ENCODE data around the gene HS3ST5.
"Not testable (repeated sequence)": the region's sequence is repeated elsewhere in the genome, so short reads cannot be mapped to it uniquely, and the experiment has no call there.

Gene HS3ST5

DNA sequence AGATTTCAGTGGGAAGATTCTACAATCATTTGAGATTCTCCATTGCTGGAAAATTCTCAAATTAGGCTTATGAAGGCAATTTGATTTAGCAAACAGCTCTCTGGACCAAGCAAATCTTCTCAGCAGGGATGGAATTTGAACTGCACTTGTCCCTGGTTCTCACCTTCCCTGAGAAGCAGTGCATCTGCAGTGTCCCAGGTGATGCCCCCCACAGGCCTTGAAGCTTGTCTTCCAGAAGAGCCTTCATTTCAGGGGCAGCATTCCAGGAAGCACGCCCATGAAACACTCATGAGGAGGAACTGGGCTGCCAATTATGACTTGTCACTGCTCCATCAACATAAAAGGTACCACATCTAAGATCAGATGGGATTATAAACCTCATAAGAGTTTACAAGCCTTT, 289.0 kb downstream of the HS3ST5 start:
- H3K27me3 Mint-ChIP-seq = peaks cover 9% of the 10 kb centered on the region
- no peaks in the 10 kb centered on the region for H3K4me1 Mint-ChIP-seq
- no peaks in the 10 kb centered on the region for H3K36me3 Mint-ChIP-seq (ENCODE audit: insufficient read depth)
- ATAC-seq (replicated peaks; ENCODE audit: extremely low read depth, poor library complexity, severe bottlenecking) (no peak), DNase-seq (ENCODE audit: low spot score in 2 of 2) (no peak)
- H3K9me3 Mint-ChIP-seq = no peaks in the 10 kb centered on the region
- H3K27ac Mint-ChIP-seq (ENCODE audit: low read depth) = no peak overlapping the region
- no peak overlapping the region for H3K4me3 Mint-ChIP-seq

DNA sequence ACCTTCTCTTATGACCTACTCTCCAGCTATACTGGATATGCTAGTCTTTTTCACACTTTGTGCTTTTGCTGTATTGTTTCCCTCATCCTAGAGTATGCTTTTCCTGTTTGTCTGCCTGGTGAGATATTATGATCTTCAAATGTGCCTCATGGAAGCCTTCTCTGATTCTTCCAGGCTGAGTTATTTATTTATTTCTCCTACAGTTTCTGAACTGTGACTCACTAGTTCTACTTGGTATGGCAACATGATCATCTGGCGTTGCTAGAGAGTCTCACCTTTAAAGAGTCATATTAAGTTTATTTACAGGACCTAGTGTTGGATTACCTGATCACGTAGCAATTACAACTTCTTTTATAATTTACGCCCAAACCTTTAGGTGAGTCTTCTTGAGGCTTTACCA, 290.7 kb downstream of the HS3ST5 start:
- no peaks in the 10 kb centered on the region for H3K36me3 Mint-ChIP-seq (ENCODE audit: insufficient read depth)
- H3K4me3 Mint-ChIP-seq = no peak overlapping the region
- no peak for DNase-seq (ENCODE audit: low spot score in 2 of 2)

DNA sequence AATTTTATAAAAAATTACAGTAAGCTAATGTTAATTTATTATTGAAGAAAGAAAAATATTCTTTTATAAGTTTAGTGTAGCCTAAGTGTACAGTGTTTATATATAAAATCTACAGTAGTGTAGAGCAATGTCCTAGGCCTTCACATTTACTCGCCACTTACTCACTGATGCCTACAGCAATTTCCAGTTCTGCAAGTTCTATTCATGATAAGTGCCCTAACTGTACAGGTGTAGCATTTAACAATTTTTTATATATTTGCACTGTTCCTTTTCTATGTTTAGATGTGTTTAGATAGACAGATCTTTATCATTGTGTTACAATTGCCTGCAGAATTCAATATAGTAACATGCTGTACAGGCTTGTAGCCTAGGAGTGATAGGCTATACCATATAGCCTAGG, 291.8 kb downstream of the HS3ST5 start:
- Mint-ChIP-seq H3K4me3 (no peak overlapping the region), H3K4me1 (no peaks in the 10 kb centered on the region), H3K36me3 (ENCODE audit: insufficient read depth) (no peaks in the 10 kb centered on the region), H3K27ac (ENCODE audit: low read depth) (no peak overlapping the region), H3K9me3 (no peaks in the 10 kb centered on the region), H3K27me3 (peaks cover 9% of the 10 kb centered on the region)
- no peak for ATAC-seq (replicated peaks; ENCODE audit: extremely low read depth, poor library complexity, severe bottlenecking)
- no peak for DNase-seq (ENCODE audit: low spot score in 2 of 2)

More for the DNA sequence above, 290.7 kb downstream of the HS3ST5 start:
- no peak overlapping the region for H3K27ac Mint-ChIP-seq (ENCODE audit: low read depth)
- H3K9me3 Mint-ChIP-seq = no peaks in the 10 kb centered on the region
- ATAC-seq (replicated peaks; ENCODE audit: extremely low read depth, poor library complexity, severe bottlenecking) = no peak
- H3K4me1 Mint-ChIP-seq = no peaks in the 10 kb centered on the region
- H3K27me3 Mint-ChIP-seq = peaks cover 9% of the 10 kb centered on the region

DNA sequence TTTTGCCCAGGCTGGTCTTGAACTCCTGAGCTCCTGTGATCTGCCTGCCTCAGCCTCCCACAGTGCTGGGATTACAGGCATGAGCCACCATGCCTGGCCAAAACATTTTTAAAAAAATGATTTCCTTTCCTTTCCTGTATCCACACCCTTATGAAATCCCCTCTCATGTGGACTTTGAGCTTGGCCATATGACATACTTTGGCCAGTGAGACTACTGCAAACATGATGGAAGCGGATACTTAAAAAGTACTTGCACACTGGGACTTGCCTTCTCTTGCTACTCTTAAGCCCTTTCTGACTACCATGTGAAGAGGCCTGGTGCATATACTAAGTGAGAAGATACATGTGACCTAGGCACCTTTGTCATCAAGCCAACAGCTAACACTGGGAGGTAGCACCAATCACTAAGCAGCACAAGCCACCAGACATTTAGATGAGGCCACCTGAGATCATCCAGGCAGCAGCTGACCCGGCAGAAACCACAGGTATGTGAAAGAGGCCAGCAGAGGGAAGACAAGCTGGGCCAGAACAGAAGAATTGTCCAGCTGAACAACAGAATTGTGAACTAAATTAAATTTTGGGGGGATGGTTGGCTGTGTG, 293.4 kb downstream of the HS3ST5 start:
- H3K36me3 Mint-ChIP-seq (ENCODE audit: insufficient read depth) = no peaks in the 10 kb centered on the region
- no peaks in the 10 kb centered on the region for H3K27me3 Mint-ChIP-seq
- ATAC-seq (replicated peaks; ENCODE audit: extremely low read depth, poor library complexity, severe bottlenecking) (no peak), DNase-seq (ENCODE audit: low spot score in 2 of 2) (no peak)
- H3K4me1 Mint-ChIP-seq = no peaks in the 10 kb centered on the region
- no peak overlapping the region for H3K27ac Mint-ChIP-seq (ENCODE audit: low read depth)
- H3K9me3 Mint-ChIP-seq = no peaks in the 10 kb centered on the region
- H3K4me3 Mint-ChIP-seq = no peak overlapping the region

DNA sequence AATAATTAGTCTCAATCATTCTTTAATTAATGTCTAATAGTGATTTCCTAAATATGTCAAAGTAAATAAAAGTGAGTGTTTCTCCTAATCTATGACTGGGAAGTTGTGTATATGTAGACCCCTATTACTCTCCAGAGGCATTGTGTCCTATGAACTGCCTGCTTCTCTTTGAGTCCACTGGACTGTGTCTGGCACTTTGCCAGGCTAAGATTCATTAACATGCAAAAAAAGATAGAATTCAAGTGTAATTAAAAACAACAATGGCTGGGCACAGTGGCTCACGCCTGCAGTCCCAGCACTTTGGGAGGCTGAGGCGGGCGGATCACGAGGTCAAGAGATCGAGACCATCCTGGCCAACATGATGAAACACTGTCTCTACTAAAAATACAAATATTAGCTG, 298.3 kb downstream of the HS3ST5 start:
- not testable (repeated sequence) for DNase-seq (ENCODE audit: low spot score in 2 of 2); H3K36me3 Mint-ChIP-seq (ENCODE audit: insufficient read depth); H3K27me3 Mint-ChIP-seq; H3K4me3 Mint-ChIP-seq; H3K9me3 Mint-ChIP-seq; ATAC-seq (replicated peaks; ENCODE audit: extremely low read depth, poor library complexity, severe bottlenecking); H3K4me1 Mint-ChIP-seq; H3K27ac Mint-ChIP-seq (ENCODE audit: low read depth)

DNA sequence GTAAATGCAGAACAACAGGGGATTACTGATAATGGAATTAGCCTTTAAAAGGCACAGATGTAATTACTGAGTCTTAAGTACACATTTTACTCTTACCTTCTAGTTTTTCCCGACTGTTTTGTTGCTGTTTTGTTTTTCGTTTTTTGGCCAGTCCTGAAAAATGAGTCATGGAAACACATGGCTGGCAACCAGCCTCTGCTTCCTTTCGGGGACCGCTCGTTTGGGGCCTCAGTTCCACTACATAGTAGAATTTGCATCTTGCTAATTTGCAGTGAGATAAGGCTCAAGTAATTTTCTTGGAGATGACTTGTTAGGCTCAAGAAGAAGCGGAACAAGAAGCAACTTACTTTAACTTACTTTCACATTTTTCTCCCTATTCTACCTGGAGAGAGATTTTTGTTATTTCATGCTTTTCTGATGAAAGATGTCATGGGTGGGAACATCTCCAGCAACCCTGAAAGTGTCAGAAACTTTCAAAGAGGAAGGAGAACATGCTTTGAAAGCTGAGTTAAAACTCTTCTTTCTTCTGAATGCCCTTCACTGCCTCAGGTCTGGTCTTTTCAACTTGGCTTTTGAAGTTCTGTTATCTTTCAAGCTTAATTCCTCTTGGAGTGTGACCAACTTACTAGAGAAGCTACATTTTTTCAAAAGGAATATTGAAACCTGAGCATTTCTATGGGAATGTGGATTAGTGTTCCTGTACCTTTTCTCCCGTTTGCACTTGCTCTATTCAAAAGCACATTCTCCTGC, 300.4 kb downstream of the HS3ST5 start:
- Mint-ChIP-seq H3K36me3 (ENCODE audit: insufficient read depth) (no peaks in the 10 kb centered on the region), H3K9me3 (no peaks in the 10 kb centered on the region), H3K27ac (ENCODE audit: low read depth) (no peak overlapping the region), H3K4me3 (no peak overlapping the region), H3K4me1 (no peaks in the 10 kb centered on the region), H3K27me3 (no peaks in the 10 kb centered on the region)
- ATAC-seq (replicated peaks; ENCODE audit: extremely low read depth, poor library complexity, severe bottlenecking) = no peak
- no peak for DNase-seq (ENCODE audit: low spot score in 2 of 2)

DNA sequence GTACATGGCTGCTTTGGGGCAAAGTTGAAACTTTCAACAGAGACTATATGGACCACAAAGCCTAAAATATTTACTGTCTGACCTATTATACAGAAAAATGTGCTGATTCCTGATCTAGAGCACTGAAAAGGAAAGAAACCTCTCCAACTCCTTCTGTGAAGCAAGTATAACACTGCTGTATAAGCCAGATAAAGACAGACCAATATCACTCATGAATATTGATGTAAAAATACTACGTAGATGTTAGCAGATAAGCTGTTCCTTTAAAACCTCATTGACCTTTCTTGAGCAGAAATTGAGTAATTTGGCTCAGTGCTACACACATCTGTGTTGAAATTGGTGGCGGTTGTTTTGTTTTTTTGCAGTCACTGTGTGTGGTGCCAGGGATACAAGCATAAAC, 302.0 kb downstream of the HS3ST5 start:
- ATAC-seq (replicated peaks; ENCODE audit: extremely low read depth, poor library complexity, severe bottlenecking) (no peak), DNase-seq (ENCODE audit: low spot score in 2 of 2) (no peak)
- no peak overlapping the region for H3K27ac Mint-ChIP-seq (ENCODE audit: low read depth)
- H3K36me3 Mint-ChIP-seq (ENCODE audit: insufficient read depth) = no peaks in the 10 kb centered on the region
- peaks cover 4% of the 10 kb centered on the region for H3K27me3 Mint-ChIP-seq
- H3K4me1 Mint-ChIP-seq = no peaks in the 10 kb centered on the region
- H3K9me3 Mint-ChIP-seq = no peaks in the 10 kb centered on the region
- no peak overlapping the region for H3K4me3 Mint-ChIP-seq

DNA sequence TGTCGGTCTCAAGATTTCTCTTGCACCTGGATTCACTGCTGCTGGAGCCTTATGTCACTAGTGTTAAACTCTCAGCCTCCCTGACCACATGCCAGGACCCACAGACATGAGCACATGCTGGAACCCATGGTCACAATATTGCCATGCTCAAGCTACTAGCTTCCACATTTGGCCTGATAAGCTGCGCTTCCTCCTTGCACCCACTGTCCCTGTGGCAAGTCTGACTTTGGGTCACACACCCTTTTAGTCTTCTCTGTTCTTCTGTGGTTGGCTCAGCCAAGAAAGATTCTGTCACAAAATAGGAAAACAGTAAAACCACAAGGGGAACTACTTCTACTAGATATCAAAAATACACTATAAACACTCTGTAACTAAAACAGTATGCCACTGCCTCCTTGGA, 303.0 kb downstream of the HS3ST5 start:
- no peak overlapping the region for H3K4me3 Mint-ChIP-seq
- no peaks in the 10 kb centered on the region for H3K4me1 Mint-ChIP-seq
- H3K36me3 Mint-ChIP-seq (ENCODE audit: insufficient read depth) = no peaks in the 10 kb centered on the region
- H3K27me3 Mint-ChIP-seq = peaks cover 15% of the 10 kb centered on the region
- DNase-seq (ENCODE audit: low spot score in 2 of 2) = no peak
- no peak overlapping the region for H3K27ac Mint-ChIP-seq (ENCODE audit: low read depth)
- no peak for ATAC-seq (replicated peaks; ENCODE audit: extremely low read depth, poor library complexity, severe bottlenecking)
- no peaks in the 10 kb centered on the region for H3K9me3 Mint-ChIP-seq

DNA sequence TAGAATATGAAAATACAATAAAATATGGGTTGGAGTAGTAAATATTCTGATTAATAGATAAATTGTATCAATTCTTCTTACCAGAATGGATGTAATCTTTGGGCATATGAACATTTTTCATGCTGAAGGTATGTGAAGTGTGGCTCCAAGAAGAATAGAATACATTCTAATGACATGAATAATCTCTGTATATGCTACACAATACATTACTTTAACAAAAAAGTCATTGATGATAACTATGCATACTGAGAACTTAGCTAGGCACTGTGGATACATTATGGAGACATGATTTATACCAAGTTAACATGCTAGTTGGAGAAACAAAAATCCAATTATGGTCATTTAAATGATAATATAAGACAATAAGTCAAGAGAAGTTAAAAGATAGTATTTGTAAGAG, 309.2 kb downstream of the HS3ST5 start:
- peaks cover 25% of the 10 kb centered on the region for H3K27me3 Mint-ChIP-seq
- no peaks in the 10 kb centered on the region for H3K36me3 Mint-ChIP-seq (ENCODE audit: insufficient read depth)
- ATAC-seq (replicated peaks; ENCODE audit: extremely low read depth, poor library complexity, severe bottlenecking) (no peak), DNase-seq (ENCODE audit: low spot score in 2 of 2) (no peak)
- no peak overlapping the region for H3K4me3 Mint-ChIP-seq
- H3K9me3 Mint-ChIP-seq = no peaks in the 10 kb centered on the region
- no peaks in the 10 kb centered on the region for H3K4me1 Mint-ChIP-seq
- no peak overlapping the region for H3K27ac Mint-ChIP-seq (ENCODE audit: low read depth)

DNA sequence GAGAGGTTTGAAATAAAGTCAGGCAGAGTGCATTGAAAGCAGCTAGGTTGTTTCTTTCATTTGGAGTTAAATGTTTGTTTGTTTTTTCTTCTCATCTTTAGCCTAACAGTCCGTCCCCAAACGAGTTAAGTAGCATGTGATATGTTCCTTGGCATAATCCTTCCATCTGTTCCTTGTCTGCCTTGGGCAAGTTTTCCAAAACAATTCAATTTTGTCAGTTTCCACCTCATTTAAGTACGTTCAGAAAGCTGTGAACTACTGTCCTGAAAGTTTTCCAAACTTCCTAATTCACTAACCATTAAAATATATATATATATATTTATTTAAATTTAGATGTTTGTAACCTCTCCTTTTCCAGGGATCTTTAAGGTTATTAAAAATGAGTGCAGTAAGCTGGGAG, 310.1 kb downstream of the HS3ST5 start:
- peaks cover 25% of the 10 kb centered on the region for H3K27me3 Mint-ChIP-seq
- no peak overlapping the region for H3K27ac Mint-ChIP-seq (ENCODE audit: low read depth)
- H3K36me3 Mint-ChIP-seq (ENCODE audit: insufficient read depth) = no peaks in the 10 kb centered on the region
- H3K4me1 Mint-ChIP-seq = no peaks in the 10 kb centered on the region
- no peak for ATAC-seq (replicated peaks; ENCODE audit: extremely low read depth, poor library complexity, severe bottlenecking)
- DNase-seq (ENCODE audit: low spot score in 2 of 2) = no peak
- H3K9me3 Mint-ChIP-seq = no peaks in the 10 kb centered on the region
- no peak overlapping the region for H3K4me3 Mint-ChIP-seq

DNA sequence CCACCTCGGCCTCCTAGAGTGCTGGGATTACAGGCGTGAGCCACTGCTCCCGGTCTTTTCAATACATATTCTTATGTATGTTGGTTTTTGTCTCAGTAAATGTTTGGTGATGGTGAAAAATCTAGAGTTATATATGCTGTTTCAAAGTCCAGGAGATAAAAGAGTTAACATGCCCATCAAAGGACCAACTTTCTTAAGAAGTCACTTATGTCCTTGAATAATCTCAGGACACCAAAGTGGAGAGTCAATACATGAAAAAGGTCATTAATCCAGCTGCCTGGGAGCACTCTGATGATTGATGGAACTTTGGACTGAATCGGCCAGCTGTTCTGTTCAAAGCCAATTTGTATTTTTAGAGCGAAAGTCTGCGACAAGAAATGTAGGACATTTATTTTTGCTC, 312.1 kb downstream of the HS3ST5 start:
- Mint-ChIP-seq H3K4me1 (no peaks in the 10 kb centered on the region), H3K27ac (ENCODE audit: low read depth) (no peak overlapping the region), H3K36me3 (ENCODE audit: insufficient read depth) (no peaks in the 10 kb centered on the region), H3K9me3 (no peaks in the 10 kb centered on the region), H3K27me3 (peaks cover 19% of the 10 kb centered on the region), H3K4me3 (no peak overlapping the region)
- DNase-seq (ENCODE audit: low spot score in 2 of 2) = no peak
- no peak for ATAC-seq (replicated peaks; ENCODE audit: extremely low read depth, poor library complexity, severe bottlenecking)

DNA sequence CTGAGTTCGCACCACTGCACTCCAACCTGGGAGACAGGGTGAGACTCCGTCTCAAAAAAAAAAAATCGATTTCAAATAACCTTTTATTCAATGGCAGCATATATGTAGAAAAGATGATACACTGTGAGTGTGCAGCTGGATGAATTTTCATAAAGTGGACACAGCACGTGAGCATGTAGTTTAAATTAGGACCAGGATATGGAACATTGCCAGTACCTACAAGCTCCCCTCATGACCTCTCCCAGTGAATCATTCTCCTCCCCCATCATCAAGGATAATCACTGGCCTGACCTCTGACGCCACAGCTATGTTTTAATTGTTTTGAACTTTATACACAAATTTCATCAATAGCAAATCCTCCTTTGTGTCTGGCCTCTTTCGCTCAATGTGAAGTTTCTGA, 318.1 kb downstream of the HS3ST5 start:
- Mint-ChIP-seq H3K27me3 (no peaks in the 10 kb centered on the region), H3K4me1 (no peaks in the 10 kb centered on the region), H3K4me3 (no peak overlapping the region), H3K27ac (ENCODE audit: low read depth) (no peak overlapping the region), H3K9me3 (no peaks in the 10 kb centered on the region), H3K36me3 (ENCODE audit: insufficient read depth) (no peaks in the 10 kb centered on the region)
- ATAC-seq (replicated peaks; ENCODE audit: extremely low read depth, poor library complexity, severe bottlenecking) (no peak), DNase-seq (ENCODE audit: low spot score in 2 of 2) (no peak)

DNA sequence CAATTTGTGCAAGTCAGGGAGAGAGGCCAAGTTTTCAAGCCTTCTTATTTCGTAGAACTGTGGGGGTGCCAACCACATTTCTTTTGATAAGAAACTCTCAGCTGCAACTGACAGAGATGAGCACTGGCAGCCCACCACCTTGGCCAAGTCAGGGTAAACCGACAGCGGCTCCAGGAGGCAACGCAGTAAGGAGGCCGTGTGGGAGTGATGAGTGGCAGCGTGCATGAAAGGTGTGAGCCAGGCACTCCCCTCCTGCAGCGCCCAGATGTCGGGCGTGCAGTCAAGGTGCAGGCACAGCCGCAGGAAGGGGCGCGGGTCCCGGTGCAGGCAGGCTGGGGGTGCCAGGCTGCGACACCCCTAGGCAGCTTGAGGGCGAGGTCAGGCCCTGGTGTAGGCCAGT, 322.6 kb downstream of the HS3ST5 start:
- ATAC-seq (replicated peaks; ENCODE audit: extremely low read depth, poor library complexity, severe bottlenecking) = no peak
- peaks cover 20% of the 10 kb centered on the region for H3K27me3 Mint-ChIP-seq
- no peak overlapping the region for H3K4me3 Mint-ChIP-seq
- H3K4me1 Mint-ChIP-seq = no peaks in the 10 kb centered on the region
- H3K36me3 Mint-ChIP-seq (ENCODE audit: insufficient read depth) = no peaks in the 10 kb centered on the region
- DNase-seq (ENCODE audit: low spot score in 2 of 2) = no peak
- no peaks in the 10 kb centered on the region for H3K9me3 Mint-ChIP-seq
- H3K27ac Mint-ChIP-seq (ENCODE audit: low read depth) = no peak overlapping the region

All from central memory CD8-positive, alpha-beta T cell (primary cell).